ENCODE results near the gene LRP1-AS.

The LRP1-AS gene

GRCh38 chr12:57158186-57158585 is 10.8 kb upstream of the LRP1-AS start:
- no peak for TF ChIP-seq CTCF (conservative IDR thresholded peaks at IDR 0.05; ENCODE audit: low read depth, low read length)

DNA sequence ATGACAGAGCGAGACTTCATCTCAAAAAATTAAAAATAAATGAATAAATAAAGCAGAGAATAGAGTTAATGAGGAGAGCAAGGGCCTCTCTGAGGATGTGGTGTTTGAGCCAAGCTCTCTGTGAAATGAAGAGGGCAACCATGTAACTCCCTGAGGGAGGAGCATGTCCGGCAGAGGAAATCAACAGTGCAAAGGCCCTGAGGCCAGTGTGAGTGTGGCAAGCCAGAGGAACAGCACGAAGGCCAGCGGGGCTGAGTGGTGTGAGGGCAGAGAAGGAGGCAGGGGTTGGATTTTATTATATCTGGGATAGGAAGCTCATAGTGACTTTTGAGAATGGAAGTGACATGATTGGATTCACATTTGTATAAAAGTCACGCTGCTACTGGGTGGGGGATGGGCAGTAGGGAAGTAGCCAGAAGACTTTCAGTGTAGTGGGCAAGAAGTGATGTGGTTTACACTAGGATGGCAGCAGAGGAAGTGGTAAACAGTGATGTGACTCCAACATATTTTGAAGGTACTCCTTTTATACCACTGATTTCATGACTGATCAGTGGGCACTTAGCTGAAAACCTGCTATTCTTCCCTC is 10.3 kb upstream of the LRP1-AS start:
- Histone ChIP-seq H4K20me1 (ENCODE audit: insufficient read depth) (no peaks in the 10 kb centered on the region), H3K27ac (no peak overlapping the region), H2AFZ (ENCODE audit: low read depth) (no peak overlapping the region), H3K79me2 (ENCODE audit: insufficient read depth, low read depth) (no peaks in the 10 kb centered on the region), H3K4me1 (ENCODE audit: low read depth, poor library complexity, severe bottlenecking) (no peaks in the 10 kb centered on the region), H3K4me2 (no peak overlapping the region), H3K27me3 (ENCODE audit: insufficient read depth, low read depth) (no peaks in the 10 kb centered on the region), H3K9ac (no peak overlapping the region), H3K36me3 (ENCODE audit: insufficient read depth) (no peaks in the 10 kb centered on the region), H3K4me3 (IDR thresholded peaks at IDR 0.05; ENCODE audit: insufficient read depth, low read depth, low read length) (no peak overlapping the region)
- TF ChIP-seq CTCF (conservative IDR thresholded peaks at IDR 0.05; ENCODE audit: low read depth, low read length), result no peak

More at GRCh38 chr12:57158186-57158585, 10.8 kb upstream of the LRP1-AS start:
- no peaks in the 10 kb centered on the region for H3K79me2 ChIP-seq (ENCODE audit: insufficient read depth, low read depth)
- H3K36me3 ChIP-seq (ENCODE audit: insufficient read depth), result no peaks in the 10 kb centered on the region
- no peak overlapping the region for H3K4me2 ChIP-seq
- H3K27me3 ChIP-seq (ENCODE audit: insufficient read depth, low read depth), result no peaks in the 10 kb centered on the region
- H3K4me1 ChIP-seq (ENCODE audit: low read depth, poor library complexity, severe bottlenecking), result no peaks in the 10 kb centered on the region
- no peaks in the 10 kb centered on the region for H4K20me1 ChIP-seq (ENCODE audit: insufficient read depth)
- no peak overlapping the region for H3K9ac ChIP-seq
- no peak overlapping the region for H3K4me3 ChIP-seq (IDR thresholded peaks at IDR 0.05; ENCODE audit: insufficient read depth, low read depth, low read length)
- H3K27ac ChIP-seq, result no peak overlapping the region
- no peak overlapping the region for H2AFZ ChIP-seq (ENCODE audit: low read depth)

- Histone ChIP-seq H3K36me3 (ENCODE audit: insufficient read depth) (no peaks in the 10 kb centered on the region), H4K20me1 (ENCODE audit: insufficient read depth) (no peaks in the 10 kb centered on the region), H3K27me3 (ENCODE audit: insufficient read depth, low read depth) (no peaks in the 10 kb centered on the region)
Observed at GRCh38 chr12:57156701-57157403, 9.4 kb upstream of the LRP1-AS start.

DNA sequence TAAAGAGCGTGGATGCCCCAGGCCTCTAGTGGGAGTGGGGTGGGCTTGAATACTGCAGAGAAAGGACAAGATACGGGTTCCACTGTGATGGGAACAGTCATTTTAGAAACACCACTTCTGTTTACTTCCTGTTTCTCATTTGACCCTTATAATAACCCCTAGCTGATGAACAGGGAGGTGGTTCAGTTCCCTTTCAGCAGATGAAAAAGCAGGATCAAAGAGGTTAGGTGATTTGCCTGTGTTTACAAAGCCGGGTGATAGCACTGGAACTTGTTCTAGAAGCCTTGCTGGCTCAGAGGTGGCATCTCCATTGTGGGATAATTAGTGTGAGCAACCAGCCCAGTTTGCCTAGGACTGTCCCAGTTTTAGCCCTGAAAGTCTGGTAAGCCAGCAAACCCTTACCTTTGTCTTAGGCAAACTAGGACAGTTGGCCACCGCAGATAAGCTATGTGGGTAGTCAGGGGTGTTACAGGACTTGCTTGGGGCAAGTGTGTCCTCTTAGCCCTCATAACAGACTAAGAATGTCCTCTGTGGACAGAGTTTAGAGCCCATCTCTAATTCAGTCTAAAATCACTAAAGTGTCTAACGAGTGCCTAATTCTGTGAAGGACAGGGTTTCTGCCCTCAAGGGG is 7.5 kb upstream of the LRP1-AS start:
- no peak for TF ChIP-seq CTCF (conservative IDR thresholded peaks at IDR 0.05; ENCODE audit: low read depth, low read length)
- Histone ChIP-seq H3K79me2 (ENCODE audit: insufficient read depth, low read depth) (no peaks in the 10 kb centered on the region), H3K36me3 (ENCODE audit: insufficient read depth) (no peaks in the 10 kb centered on the region)

More at GRCh38 chr12:57156701-57157403, 9.4 kb upstream of the LRP1-AS start:
- Histone ChIP-seq H2AFZ (ENCODE audit: low read depth) (no peak overlapping the region), H3K9ac (no peak overlapping the region), H3K4me1 (ENCODE audit: low read depth, poor library complexity, severe bottlenecking) (no peaks in the 10 kb centered on the region), H3K27ac (no peak overlapping the region), H3K4me2 (no peak overlapping the region), H3K79me2 (ENCODE audit: insufficient read depth, low read depth) (no peaks in the 10 kb centered on the region), H3K4me3 (IDR thresholded peaks at IDR 0.05; ENCODE audit: insufficient read depth, low read depth, low read length) (no peak overlapping the region)
- no peak for TF ChIP-seq CTCF (conservative IDR thresholded peaks at IDR 0.05; ENCODE audit: low read depth, low read length)

More for the DNA sequence above, 7.5 kb upstream of the LRP1-AS start:
- Histone ChIP-seq H3K27me3 (ENCODE audit: insufficient read depth, low read depth) (no peaks in the 10 kb centered on the region), H3K27ac (no peak overlapping the region), H3K4me1 (ENCODE audit: low read depth, poor library complexity, severe bottlenecking) (no peaks in the 10 kb centered on the region), H2AFZ (ENCODE audit: low read depth) (no peak overlapping the region), H3K4me3 (IDR thresholded peaks at IDR 0.05; ENCODE audit: insufficient read depth, low read depth, low read length) (no peak overlapping the region), H3K9ac (no peak overlapping the region), H3K4me2 (no peak overlapping the region), H4K20me1 (ENCODE audit: insufficient read depth) (no peaks in the 10 kb centered on the region)

All from KMS-11 (cell line).